OCI-LY1 (cell line): ENCODE measurements around the gene FAM32A.
A peak's percentile ranks its signal among the peaks of the same experiment; 100 is the strongest.

Source experiments
- H2AFZ ChIP-seq: fragments of 200-600 bp; sonication (generic), shearing (Covaris generic); 2 replicates; pipeline ENCODE4 v1.6.0; 2014; ENCODE audit warnings: antibody characterized with exemption, mild to moderate bottlenecking, low read length
- H3F3A ChIP-seq: fragments of 200-600 bp; sonication (generic), shearing (Covaris generic); 2 replicates; pipeline ENCODE4 v1.6.0; 2014; ENCODE audit warnings: mild to moderate bottlenecking, antibody characterized with exemption, low read length, moderate library complexity; ENCODE audit not compliant: insufficient read depth
- H3K27ac ChIP-seq: fragments of 200-600 bp; sonication (generic); 2 replicates; pipeline ENCODE4 v1.5.1; 2014; ENCODE audit warnings: low read length, mixed run types, mild to moderate bottlenecking, low read depth; ENCODE audit not compliant: poor library complexity, severe bottlenecking
- H3K27me3 ChIP-seq: fragments of 200-600 bp; sonication (generic); 2 replicates; pipeline ENCODE4 v1.6.0; 2014; ENCODE audit warnings: antibody characterized with exemption, mild to moderate bottlenecking, low read length, moderate library complexity; ENCODE audit not compliant: insufficient read depth
- H3K36me3 ChIP-seq: fragments of 200-600 bp; sonication (generic); 2 replicates; pipeline ENCODE4 v1.6.1; 2014; ENCODE audit warnings: mild to moderate bottlenecking, antibody characterized with exemption, low read length, moderate library complexity, mixed read lengths; ENCODE audit not compliant: insufficient read depth
- H3K4me1 ChIP-seq: fragments of 200-600 bp; sonication (generic); 2 replicates; pipeline ENCODE4 v1.5.1; 2014; ENCODE audit warnings: mild to moderate bottlenecking, low read length, moderate library complexity; ENCODE audit not compliant: insufficient read depth, severe bottlenecking
- H3K4me2 ChIP-seq: fragments of 200-600 bp; sonication (generic), shearing (Covaris generic); 2 replicates; pipeline ENCODE4 v1.6.1; 2014; ENCODE audit warnings: low read length
- H3K4me3 ChIP-seq: fragments of 200-600 bp; sonication (generic); 2 replicates; pipeline ENCODE4 v1.5.1; 2014; ENCODE audit warnings: low read length, low read depth, mild to moderate bottlenecking, mixed read lengths; ENCODE audit not compliant: poor library complexity, severe bottlenecking
- H3K79me2 ChIP-seq: fragments of 200-600 bp; shearing (Covaris generic); 2 replicates; pipeline ENCODE4 v1.6.1; 2016; ENCODE audit warnings: mixed run types, low read length, mixed read lengths; ENCODE audit not compliant: insufficient read depth
- H3K9ac ChIP-seq: fragments of 200-600 bp; sonication (generic), shearing (Covaris generic); 2 replicates; pipeline ENCODE4 v1.6.1; 2014; ENCODE audit warnings: mild to moderate bottlenecking, low read length, mixed read lengths
- H3K9me2 ChIP-seq: fragments of 200-600 bp; sonication (generic), shearing (Covaris generic); 2 replicates; pipeline ENCODE4 v1.6.1; 2014; ENCODE audit warnings: low read depth, mild to moderate bottlenecking, low read length, mixed read lengths
- H3K9me3 ChIP-seq: fragments of 200-600 bp; shearing (Covaris generic); 2 replicates; pipeline ENCODE4 v1.6.1; 2014; ENCODE audit warnings: low read length, mixed read lengths
- H4K20me1 ChIP-seq: fragments of 200-600 bp; sonication (generic), shearing (Covaris generic); 2 replicates; pipeline ENCODE4 v1.6.0; 2016; ENCODE audit warnings: mild to moderate bottlenecking, low read length; ENCODE audit not compliant: insufficient read depth
- EZH2 ChIP-seq: fragments of 200-600 bp; sonication (generic), shearing (Covaris generic); IDR thresholded peaks from 2 replicates; pipeline ENCODE4 v1.8.0; 2017; ENCODE audit warnings: borderline replicate concordance, mixed run types, mild to moderate bottlenecking, antibody characterized with exemption, low read length, moderate library complexity, mixed read lengths
- TF ChIP-seq, protein P1 (sequence below): fragments of 200-600 bp; sonication (generic), shearing (Covaris generic); IDR thresholded peaks from 2 replicates; pipeline ENCODE4 v1.5.1; 2017; ENCODE audit warnings: mild to moderate bottlenecking, antibody characterized with exemption, low read length, moderate library complexity, mixed read lengths

FAM32A gene

DNA sequence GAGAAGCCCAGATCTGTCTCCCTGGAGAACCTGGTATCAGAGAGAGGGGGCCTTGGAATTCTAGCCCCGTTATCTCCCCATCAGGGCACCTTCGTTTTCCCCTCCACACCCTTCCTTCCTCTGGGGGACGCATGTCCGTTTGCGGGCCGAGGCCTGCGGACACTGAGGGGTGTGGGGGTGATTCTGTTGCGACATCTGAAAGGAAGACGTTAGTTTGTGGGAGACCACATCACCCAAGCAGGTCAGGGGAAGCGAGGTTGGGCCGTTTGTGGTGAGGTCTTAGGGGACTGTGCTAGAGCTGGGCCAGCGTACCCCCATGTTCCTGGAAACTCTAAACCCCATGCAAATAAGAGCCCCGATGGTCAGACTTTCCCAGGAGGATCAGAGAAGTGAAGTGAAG is 45.5 kb upstream of the FAM32A start:
- Histone ChIP-seq H3K4me2 (no peak overlapping the region), H3K9me3 (no peaks in the 10 kb centered on the region), H3K36me3 (peaks cover under 1% of the 10 kb centered on the region; the same call in 1 of the 2 replicates), H3K9ac (no peak overlapping the region), H2AFZ (no peak overlapping the region), H4K20me1 (no peaks in the 10 kb centered on the region), H3K27me3 (no peaks in the 10 kb centered on the region), H3K4me1 (peaks cover 54% of the 10 kb centered on the region), H3K4me3 (no peak overlapping the region), H3K9me2 (no peaks in the 10 kb centered on the region), H3K79me2 (peaks cover 10% of the 10 kb centered on the region; the same call in 1 of the 2 replicates), H3F3A (no peaks in the 10 kb centered on the region; the same call in 1 of the 2 replicates), H3K27ac (peak overlapping the region; percentile 61)
- TF ChIP-seq EZH2 = no peak
- TF ChIP-seq, protein P1, sequence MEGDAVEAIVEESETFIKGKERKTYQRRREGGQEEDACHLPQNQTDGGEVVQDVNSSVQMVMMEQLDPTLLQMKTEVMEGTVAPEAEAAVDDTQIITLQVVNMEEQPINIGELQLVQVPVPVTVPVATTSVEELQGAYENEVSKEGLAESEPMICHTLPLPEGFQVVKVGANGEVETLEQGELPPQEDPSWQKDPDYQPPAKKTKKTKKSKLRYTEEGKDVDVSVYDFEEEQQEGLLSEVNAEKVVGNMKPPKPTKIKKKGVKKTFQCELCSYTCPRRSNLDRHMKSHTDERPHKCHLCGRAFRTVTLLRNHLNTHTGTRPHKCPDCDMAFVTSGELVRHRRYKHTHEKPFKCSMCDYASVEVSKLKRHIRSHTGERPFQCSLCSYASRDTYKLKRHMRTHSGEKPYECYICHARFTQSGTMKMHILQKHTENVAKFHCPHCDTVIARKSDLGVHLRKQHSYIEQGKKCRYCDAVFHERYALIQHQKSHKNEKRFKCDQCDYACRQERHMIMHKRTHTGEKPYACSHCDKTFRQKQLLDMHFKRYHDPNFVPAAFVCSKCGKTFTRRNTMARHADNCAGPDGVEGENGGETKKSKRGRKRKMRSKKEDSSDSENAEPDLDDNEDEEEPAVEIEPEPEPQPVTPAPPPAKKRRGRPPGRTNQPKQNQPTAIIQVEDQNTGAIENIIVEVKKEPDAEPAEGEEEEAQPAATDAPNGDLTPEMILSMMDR = no peak

DNA sequence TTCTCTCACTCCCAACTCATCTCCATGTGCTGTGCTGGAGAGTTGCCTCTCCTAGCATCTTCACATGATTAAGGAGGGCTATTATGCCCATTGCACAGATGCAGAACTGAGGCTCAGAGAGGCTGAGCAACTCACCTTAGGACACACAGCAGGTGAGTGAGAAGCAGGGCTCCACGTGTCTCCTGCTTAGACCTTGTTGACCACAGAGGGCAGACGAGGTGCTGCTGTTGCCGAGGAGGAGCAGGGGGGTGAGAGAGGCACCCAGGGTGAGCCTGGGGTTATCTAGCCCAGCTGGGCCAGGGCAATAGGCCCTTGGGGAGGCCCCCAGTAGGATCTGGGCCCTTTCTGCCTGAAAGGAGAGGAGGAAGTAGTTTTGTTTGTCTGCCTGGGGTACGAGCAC is 44.2 kb upstream of the FAM32A start:
- no peaks in the 10 kb centered on the region for H4K20me1 ChIP-seq
- no peaks in the 10 kb centered on the region; the same call in 1 of the 2 replicates for H3F3A ChIP-seq
- no peak overlapping the region for H3K4me3 ChIP-seq
- H3K9ac ChIP-seq = no peak overlapping the region
- H3K27ac ChIP-seq = peak overlapping the region; percentile 92
- no peak overlapping the region for H2AFZ ChIP-seq
- peaks cover 8% of the 10 kb centered on the region; the same call in 1 of the 2 replicates for H3K36me3 ChIP-seq
- H3K79me2 ChIP-seq = peaks cover 18% of the 10 kb centered on the region
- H3K9me3 ChIP-seq = no peaks in the 10 kb centered on the region
- H3K4me2 ChIP-seq = 0 out of 2 replicates have a peak overlapping the region, but pooled peaks have one; percentile 3
- peaks cover 65% of the 10 kb centered on the region for H3K4me1 ChIP-seq
- no peaks in the 10 kb centered on the region for H3K27me3 ChIP-seq
- no peaks in the 10 kb centered on the region for H3K9me2 ChIP-seq
- no peak for TF ChIP-seq EZH2
- TF ChIP-seq, protein P1 = peak; percentile 45

DNA sequence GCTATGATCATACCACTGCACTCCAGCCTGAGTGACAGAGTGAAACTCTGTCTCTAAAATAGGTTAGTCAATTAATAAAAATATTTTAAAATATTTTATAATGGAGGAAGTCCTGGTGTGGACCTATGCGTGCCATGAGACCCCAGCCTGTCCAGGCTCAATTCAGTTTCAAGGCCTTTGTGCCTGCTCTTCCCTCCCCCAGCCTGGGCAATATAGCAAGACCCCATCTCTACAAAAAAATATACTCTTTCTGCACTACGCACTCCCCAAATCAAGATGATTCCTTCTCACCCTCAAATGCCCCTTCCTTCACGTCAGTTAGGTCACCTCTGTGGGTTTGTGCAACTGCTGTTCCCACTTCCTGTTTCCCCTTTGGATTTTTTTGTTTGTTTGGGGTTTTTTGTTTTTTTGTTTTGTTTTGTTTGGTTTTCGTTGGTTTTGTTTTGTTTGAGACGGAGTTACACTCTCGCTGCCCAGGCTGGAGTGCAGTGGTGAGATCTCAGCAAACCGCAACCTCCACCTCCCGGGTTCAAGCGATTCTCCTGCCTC is 43.1 kb upstream of the FAM32A start:
- TF ChIP-seq, protein P1 = no peak
- no peak for TF ChIP-seq EZH2
- Histone ChIP-seq H3K27me3 (no peaks in the 10 kb centered on the region), H3K4me3 (no peak overlapping the region), H3F3A (no peaks in the 10 kb centered on the region; the same call in 1 of the 2 replicates), H3K27ac (peak overlapping the region; percentile 92), H3K9me2 (no peaks in the 10 kb centered on the region), H3K36me3 (peaks cover 16% of the 10 kb centered on the region; the same call in 1 of the 2 replicates), H3K4me1 (peaks cover 67% of the 10 kb centered on the region), H4K20me1 (no peaks in the 10 kb centered on the region), H3K9me3 (no peaks in the 10 kb centered on the region), H3K4me2 (no peak overlapping the region), H3K9ac (no peak overlapping the region), H2AFZ (no peak overlapping the region), H3K79me2 (peaks cover 24% of the 10 kb centered on the region)
